HG02623 (cell line): ENCODE results near the gene KANSL1.
"Not testable (repeated sequence)": the region's sequence is repeated elsewhere in the genome, so short reads cannot be mapped to it uniquely, and the experiment has no call there.

Experiments used
- ATAC-seq: cut with Tn5 transposase; IDR thresholded peaks from one replicate; pipeline ENCODE4 v1.9.1; 2021; ENCODE audit warnings: moderate library complexity; ENCODE audit not compliant: unreplicated experiment

The KANSL1 gene

DNA sequence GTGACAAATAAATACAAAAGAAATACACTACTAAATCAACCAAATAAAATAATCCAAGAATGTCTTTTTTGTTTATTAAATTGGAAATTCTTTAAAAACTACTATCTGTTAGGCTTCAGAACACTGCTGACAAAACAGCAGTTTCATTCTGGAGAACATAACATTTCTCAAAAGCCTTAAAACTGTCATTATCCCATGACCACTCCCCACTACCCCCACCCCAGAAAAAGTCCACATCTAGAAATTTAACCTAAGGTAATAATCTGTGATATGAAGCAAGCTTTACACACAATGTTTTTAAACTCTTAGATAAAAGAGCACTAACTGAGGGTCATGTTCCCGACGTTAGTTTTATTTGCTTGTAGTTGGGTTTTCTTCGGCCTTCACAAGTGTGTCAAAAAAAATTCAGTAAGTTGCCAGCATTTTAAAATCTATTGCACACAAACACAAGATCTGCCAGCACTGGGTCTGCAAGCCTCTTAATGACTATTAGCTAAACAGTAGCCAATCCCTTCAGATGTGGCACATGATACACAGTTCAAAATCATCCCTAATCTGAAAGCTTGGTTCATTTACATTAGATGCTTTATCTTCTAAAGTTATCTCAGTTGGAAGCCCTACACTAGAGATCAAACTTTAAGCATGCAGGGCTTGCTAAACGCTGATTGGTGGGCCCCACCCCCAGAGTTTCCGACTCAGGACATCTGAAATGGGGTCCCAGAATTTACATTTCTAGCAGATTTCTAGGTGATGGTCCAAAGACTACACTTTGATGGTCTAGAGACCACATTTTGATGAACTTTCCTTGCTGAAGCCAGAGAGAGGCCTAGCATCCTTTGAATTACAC lies 75.2 kb downstream of the KANSL1 start:
- no peak for ATAC-seq

DNA sequence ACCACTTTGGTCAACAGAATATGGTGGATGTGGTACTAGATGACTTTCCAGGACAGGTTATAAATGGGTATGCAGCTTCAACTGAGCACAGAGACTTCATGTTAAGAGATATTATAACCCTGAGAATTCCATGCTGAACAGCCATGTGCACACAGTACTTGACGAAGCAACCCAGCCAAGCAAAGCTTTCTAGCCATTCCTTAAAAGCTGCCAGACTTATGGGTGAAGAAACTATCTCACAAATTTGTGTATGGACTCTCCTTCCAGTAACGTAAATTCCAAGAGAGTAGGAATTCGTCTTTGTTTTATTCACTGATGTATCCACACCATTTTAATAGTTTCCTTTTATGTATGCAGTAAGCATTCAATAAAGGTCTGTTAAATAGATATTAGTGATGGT lies 76.1 kb downstream of the KANSL1 start:
- no peak for ATAC-seq

DNA sequence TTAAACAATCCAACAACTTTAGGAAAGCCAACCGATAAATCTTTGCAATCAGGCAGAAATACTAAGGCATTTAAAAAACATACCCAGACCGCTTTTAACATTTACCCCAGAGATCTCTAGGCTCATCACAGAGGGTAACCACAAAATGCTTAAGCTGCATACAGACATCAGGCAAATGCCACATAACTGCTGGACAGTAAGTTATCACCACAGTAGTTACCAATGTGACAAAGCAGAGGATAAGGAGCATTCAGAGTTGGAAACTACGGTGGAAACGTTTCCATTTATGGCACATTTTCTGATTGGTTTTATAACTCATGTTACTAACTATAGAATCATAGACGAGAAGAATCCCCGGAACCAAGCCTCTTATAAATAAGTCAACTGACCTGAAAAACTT lies 77.5 kb downstream of the KANSL1 start:
- ATAC-seq: no peak

DNA sequence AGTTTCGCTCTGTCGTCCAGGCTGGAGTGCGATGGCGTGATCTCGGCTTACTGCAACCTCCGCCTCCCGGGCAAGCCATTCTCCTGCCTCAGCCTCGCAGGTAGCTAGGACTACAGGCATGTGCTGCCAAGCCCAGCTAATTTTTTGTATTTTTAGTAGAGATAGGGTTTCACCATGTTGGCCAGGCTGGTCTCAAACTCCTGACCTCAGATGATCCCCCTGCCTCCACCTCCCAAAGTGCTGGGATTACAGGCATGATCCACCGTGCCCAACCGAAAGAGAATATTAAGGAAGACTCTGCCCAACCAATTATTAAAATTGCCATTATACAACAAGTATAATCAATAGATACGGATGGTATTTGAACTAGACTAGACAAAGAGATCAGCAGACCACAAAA lies 82.0 kb downstream of the KANSL1 start:
- not testable (repeated sequence) for ATAC-seq

DNA sequence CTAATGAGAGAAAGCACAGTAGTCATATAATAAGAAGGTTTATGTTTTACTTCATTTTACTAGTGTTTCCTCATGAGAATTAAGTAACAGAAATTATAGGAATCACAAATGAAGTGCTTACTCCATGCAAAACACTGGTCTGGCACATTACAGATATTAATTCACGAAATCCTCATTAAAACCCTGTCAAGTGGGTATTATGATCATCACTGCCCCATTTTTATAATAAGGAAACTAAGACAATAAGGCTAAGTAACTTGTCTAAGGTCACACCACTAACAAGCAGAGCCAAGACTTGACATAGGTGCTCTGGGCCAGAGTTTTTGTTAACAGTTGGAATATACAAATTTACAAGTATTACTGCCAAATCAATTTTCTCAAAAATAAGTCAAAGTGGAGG lies 83.0 kb downstream of the KANSL1 start:
- no peak for ATAC-seq

DNA sequence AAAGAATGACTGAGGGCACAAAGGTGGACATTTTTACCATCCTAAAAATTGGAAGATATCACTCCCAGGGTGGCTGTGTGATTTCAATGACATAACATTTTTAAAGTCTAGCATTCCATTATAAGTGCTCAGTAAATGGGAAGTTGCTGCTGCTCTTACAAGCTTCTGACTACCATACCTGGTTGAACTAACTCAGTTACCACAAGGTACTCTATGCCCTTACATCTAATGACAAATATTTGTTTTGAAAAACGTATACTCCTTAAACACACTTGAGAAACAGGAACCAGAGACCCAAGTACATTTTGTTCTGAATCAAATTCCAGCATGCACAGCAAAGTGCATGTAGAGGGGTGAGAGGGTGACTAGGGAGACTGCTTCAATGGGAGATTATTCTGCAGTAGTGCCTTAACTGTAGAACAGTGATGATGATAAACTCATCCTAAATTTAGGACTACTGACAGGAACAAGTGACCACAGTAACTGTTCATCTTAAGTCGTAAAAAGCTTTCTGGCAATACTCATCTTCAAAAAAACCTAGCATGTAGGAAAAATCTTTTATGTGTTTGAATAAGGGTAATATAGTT lies 83.5 kb downstream of the KANSL1 start:
- ATAC-seq: no peak

DNA sequence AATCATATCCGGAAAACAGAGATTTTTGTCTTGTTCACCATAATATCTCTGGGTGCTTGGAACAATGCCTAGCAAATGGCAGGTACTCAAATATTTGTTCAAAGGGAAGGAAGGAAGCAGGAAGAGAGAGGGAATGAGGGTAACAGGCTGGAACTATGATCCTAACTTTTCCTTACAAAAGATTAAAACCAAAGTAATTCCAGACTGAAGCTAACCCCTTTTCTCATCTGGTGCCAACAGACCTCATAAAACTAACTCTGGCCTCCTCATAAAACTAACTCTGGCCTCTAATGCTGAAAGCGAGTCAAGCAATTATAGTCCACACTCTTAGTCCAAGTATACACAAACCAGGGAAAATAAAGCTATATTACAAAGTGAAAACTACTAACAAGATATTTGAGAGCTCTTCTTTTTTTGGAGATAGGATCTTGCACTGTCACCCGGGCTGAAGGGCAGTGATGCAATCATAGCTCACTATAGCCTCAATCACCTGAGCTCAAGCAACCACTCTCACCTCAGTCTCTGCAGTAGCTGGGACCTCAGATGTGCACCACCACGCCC lies 84.6 kb downstream of the KANSL1 start:
- no peak for ATAC-seq

DNA sequence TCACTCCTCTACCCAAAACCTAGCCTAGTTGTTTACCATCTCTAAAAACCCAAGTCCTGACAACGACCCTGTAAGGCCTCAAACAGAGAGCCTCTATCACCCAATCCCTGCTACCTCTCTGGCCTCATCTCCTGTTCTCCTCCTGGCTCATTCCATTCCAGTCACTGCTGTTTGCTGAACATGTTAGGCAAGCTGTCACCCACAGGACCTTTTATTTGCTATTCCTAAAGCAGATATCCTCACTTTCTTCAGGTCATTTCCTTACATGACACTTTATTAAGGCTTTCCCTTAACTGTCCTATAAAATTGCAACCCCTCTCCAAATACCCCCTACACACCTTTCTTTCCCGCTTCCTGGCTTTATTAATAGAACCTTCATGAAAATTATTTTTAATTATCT lies 85.1 kb downstream of the KANSL1 start:
- ATAC-seq: no peak

DNA sequence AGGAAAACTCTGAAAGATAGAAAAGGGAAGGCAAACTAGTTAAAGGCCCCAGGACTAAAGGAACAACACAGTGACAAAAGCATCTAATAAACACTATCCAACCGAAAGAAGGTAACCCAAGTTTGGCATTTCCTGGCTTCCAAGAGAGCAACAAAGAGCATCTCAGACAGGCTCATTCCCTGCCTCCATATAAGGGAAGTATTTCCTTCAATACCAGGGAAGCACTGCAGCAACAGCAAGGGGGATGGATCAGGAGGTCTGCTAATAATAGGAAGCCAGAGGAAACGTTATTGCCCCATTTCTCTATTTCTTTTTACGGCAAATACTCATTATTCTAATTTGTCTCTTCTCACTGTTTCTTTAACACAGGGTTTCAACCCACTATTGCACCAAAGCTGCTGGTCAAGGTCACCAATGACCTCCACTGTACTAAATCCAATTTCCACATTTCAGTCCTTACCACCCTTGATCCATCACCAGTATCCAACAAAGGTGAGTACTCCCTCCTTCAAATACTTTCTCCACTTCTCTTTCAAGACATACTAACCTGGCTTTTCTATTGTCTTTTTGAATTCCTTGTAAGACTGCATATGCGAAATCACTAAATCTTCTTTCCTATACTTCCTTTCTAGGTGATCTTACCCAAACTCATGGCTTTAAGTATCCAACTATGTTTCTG lies 86.1 kb downstream of the KANSL1 start:
- no peak for ATAC-seq

DNA sequence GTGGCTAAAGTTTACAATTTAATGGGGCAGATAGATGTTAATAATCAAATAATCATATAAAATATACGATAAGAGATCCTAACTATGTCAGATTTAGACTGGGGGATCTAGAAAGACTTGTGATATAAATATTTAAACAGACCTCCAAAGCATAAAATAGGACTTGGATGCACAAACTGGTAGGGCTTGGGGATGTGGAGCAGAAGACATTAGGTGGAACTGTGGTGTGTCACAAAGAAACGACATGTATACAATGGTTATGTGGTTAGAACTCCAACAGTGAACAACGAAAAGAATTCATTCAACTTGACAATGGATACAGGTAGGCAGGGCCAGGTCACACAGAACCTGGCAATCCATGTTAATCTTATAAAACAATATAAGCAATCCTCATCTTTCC lies 90.4 kb downstream of the KANSL1 start:
- not testable (repeated sequence) for ATAC-seq

DNA sequence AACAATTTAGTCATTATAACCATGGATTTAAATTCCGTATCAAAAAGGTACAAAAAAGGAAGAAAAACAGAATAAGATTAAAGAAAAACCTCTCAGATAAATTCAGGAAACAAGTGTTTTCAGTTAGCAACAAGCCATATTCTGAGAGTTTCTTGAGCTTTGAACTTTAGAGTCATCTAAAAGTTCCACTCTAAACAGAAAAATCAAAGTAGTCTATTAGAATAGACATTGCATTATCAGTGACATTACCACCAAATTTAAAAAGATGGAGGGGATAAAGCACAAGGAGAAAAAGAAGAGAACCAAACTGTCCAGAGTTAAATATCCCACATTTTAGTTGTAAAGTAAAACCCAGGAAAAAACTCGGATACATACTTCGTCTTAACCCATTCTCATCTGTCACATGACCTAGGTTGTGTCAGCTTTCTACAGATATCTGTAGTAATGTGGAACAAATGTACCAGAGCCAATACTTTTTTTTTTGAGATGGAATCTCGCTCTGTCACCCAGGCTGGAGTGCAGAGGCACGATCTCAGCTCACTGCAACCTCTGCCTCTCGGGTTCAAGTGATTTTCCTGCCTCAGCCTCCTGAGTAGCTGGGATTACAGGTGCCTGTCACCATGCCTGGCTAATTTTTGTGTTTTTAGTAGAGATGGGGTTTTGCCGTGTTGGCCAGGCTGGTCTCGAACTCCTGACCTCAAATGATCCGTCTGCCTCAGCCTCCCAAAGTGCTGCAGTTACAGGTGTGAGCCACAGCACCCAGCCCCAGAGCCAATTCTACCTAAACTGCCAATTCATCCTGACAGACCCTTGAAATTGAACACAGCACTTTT lies 91.2 kb downstream of the KANSL1 start:
- ATAC-seq: not testable (repeated sequence)

DNA sequence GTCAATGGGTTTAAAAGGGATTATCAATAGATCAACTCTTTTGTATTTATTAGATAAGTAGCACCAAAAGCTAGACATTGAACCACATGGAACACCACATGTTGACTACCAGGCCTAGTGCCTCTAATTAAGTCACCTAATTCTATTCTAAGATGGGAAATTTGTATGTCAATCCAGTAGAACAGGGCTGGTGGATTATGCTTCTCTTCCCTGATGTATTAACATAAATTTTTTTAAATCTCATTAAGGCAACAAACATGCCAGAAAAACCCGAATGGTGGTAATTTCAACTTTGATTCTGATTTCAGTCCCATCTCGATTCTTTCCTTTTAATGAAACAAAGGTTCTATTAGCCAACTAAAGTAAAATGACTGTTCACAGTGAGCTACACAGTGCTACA lies 92.6 kb downstream of the KANSL1 start:
- no peak for ATAC-seq

DNA sequence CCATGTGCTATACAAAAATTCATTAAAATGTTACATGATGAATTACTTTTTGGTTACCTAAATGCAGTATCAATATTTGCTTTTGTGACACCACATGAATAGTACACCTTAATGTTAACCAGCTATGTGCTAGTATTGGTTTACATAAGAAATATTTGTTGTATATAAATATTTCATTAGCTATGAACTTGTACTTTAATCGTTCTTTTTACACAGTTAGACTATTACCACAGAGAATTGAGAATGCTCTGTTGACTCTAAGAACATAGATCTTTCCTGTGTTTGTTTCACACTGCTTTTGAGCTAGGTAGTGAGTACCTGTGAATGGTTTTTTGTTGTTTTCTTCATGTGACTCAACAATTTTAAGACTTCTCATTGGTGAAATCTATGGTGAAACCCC lies 93.4 kb downstream of the KANSL1 start:
- ATAC-seq: no peak

DNA sequence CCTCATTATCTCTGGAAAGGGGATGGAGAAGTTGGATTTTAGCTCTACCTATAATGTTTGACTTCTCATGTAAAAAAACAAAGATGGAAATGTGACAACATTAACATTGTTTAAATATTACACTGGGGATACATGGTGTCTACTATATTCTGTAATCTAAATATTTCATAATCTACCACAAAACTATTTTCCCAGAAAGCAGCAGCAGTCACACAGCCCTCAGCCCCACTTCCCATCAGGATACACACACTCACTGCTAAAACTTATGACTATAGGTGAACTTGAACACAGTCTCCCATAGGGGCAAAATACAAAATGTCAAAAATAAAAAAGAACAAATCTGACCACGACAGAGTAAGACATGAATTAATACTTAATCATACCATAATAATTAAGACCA lies 95.7 kb downstream of the KANSL1 start:
- ATAC-seq: no peak

DNA sequence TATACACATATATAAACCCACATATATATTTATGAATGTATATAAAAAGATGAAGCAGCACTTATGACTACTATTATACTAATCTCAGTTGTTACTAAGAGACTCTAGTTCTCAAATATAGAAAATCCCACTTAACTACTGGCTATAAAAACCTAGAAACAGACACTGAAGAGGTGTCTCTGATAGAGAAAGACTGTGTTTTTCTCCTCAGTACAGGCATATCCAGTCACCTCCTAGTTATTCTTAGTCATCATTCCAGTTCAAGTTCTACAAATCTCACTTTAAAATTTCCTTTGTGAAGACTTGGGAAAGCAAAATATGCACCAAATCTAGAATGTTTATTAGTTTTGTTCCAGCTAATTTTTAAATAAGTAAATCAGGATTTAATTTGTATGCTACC lies 100.2 kb downstream of the KANSL1 start:
- ATAC-seq: no peak

DNA sequence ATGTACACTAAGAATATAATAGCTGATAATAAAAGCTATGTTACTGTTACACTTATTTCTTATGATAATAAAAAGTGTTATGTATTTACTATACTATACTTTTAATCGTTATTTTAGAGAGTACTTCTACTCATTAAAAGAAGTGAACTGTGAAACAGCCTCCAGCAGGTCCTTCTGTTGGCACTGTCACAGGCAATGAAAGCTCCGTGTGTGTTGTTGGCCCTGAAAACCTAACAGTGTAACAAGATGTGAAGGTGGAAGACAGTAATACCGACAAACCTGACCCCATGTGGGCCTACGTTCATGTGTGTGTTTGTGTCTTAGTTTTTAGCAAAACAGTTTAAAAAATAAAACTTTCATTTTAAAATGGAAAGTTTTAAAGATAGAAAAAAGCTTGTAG lies 102.4 kb downstream of the KANSL1 start:
- ATAC-seq: no peak

DNA sequence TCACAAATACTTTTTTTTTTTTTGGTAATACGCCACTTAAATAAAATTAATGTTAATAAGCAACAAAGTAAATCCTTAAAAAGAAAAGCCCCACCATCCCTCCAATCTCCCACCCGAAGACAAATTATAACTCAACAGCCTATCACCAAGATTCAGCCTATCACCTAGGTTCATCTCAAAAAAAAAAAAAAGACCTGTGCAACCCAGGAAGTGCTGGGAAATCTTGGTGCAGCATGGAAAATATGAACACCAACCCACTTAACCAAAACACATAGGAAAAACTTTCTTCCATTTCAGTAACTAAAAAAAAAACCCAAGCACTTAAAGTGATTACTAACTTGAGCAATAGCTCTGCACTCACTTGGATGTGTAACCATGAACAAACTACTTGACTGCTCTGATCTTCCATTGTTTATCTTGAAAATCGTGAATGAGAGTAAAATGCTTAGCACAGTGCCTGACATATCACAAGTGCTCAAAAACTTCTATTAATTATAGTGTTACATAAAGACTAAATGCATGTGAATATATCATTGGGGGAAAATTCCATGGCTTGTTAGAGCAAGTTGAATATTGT lies 103.8 kb downstream of the KANSL1 start:
- ATAC-seq: no peak

DNA sequence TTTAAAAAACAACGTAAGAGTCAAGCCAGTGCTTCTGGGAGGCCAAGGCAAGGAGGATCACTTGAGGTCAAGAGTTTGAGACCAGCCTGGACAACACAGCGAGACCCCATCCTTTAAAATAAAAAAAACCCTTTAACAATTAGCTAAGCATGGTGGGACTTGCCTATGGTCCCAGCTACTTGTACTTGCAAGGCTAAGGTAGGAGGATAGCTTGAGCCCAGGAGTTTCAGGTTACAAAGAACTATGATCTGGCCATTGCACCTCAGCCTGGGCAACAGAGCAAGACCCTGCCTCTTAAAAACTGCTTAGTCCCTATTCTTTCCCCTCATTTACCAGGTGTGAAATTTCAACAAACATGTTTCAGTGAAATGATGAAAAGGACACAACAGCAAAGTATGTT lies 104.6 kb downstream of the KANSL1 start:
- no peak for ATAC-seq

DNA sequence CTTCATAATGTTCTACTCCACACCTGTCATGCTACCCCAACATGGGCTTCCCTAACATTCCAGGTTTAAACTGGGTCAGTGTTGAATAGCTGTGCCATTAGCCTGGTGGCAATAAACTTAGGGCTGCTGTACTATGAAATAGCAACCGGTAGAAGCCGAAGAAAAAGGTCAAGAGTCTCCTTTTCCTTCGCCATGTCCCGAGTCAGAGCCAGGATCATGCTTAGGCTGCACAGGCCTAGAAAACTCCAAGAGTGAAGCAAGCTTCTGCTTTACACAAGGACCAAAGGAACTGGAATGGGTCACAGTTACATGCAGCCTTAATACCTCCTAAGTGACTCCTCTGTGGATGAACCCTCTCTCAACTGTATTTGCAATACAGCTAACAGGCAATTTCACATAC lies 105.4 kb downstream of the KANSL1 start:
- not testable (repeated sequence) for ATAC-seq

DNA sequence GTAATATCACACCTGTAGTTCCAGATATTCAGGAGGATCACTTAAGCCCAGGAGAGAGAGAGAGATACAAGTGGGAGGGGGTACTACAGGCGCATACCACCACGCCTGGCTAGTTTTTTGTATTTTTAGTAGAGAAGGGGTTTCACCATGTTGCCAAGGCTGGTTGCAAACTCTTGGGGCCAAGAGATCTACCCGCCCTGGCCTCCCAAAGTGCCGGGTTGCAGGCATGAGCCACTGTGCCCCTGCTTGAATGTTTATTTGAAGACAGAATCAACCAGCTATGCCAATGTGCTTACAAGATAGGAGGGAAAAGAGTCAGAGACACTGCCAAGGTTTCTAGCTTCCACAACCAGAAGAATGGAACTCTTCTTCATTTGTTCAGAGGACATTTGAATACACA lies 106.4 kb downstream of the KANSL1 start:
- no peak for ATAC-seq

DNA sequence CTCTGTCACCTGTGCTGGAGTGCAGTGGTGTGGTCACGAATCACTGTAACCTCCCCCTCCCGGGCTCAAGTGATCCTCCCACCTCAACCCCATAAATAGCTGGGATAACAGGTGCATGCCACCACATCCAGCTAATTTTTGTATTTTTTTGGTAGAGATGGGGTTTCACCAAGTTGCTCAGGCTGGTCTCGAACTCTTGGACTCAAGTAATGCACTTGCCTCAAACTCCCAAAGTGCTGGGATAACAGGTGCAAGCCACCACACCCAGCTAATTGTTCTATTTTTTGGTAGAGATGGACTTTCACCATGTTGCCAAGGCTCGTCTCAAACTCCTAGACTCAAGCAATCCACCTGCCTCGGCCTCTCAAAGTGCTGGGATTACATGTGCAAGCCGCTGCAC lies 107.7 kb downstream of the KANSL1 start:
- no peak for ATAC-seq
